Omental fat pad (tissue), 4 donors: Measurements from ENCODE around the gene OPN1MW. TPM values are rescaled to one million over a fixed set of nuclear protein-coding genes. Genes with fewer than 3 reads are reported as not detected.
"Not testable (repeated sequence)": the region's sequence is repeated elsewhere in the genome, so short reads cannot be mapped to it uniquely, and the experiment has no call there.

Experiments
- ATAC-seq: fragments of 150-250 bp; one replicate; pipeline ENCODE4 v1.9.1; 2016; ENCODE audit warnings: mild to moderate bottlenecking, moderate library complexity; ENCODE audit not compliant: low FRiP score
- DNase-seq: peaks from one replicate; pipeline ENCODE4 v3.0.0-alpha.2; 2019; ENCODE audit warnings: low spot score
- CTCF ChIP-seq, 3 donors: fragments of 450-650 bp; IDR thresholded peaks; one replicate each; pipeline ENCODE4 v1.5.1; 2016 to 2017; ENCODE audit warnings: antibody characterized with exemption in 3 of 3, mild to moderate bottlenecking in 3 of 3, moderate library complexity in 2 of 3
- total RNA-seq, 4 donors: library from RNA; depleted of rRNA; stranded (reverse); fragments of >200 nt; gene quantifications; one replicate each; pipeline ENCODE4 v1.1.0, GENCODE V29; 2016

OPN1MW gene
- total RNA-seq = not detected

- not testable (repeated sequence) for DNase-seq, ATAC-seq
Observed at GRCh38 chrX:154182296-154182695, at the start of gene OPN1MW. Gene OPN1MW (plus strand): TSS chrX:154182596. CDS start chrX:154182678, 82 bp downstream.

- no peak for TF ChIP-seq CTCF (IDR thresholded peaks at IDR 0.05)
- DNase-seq (no peak), ATAC-seq (no peak)
Observed at GRCh38 chrX:154135458-154136229, 46.8 kb upstream of the OPN1MW start.

GRCh38 chrX:154136627-154137161, 45.7 kb upstream of the OPN1MW start:
- ATAC-seq = peak; percentile 84
- peak; percentile 46 for DNase-seq
- TF ChIP-seq CTCF (IDR thresholded peaks at IDR 0.05) = peak in 1 of 3 donors; percentile 71

GRCh38 chrX:154138857-154139256, 43.5 kb upstream of the OPN1MW start:
- no peak for TF ChIP-seq CTCF (IDR thresholded peaks at IDR 0.05)
- ATAC-seq = no peak
- DNase-seq = no peak

GRCh38 chrX:154140206-154140605, 42.2 kb upstream of the OPN1MW start:
- no peak for DNase-seq
- TF ChIP-seq CTCF (IDR thresholded peaks at IDR 0.05) = no peak
- no peak for ATAC-seq

GRCh38 chrX:154140742-154141141, 41.7 kb upstream of the OPN1MW start:
- ATAC-seq (no peak), DNase-seq (no peak)
- no peak for TF ChIP-seq CTCF (IDR thresholded peaks at IDR 0.05)

- no peak for DNase-seq
- no peak for TF ChIP-seq CTCF (IDR thresholded peaks at IDR 0.05)
- ATAC-seq = no peak
Observed at GRCh38 chrX:154142386-154142785, 40.0 kb upstream of the OPN1MW start.
